Liver (tissue), 9 donors: Measurements from ENCODE around the gene FIG4. TPM values are rescaled to one million over a fixed set of nuclear protein-coding genes. Genes with fewer than 3 reads are reported as not detected.

Experiments used
- DNase-seq: peaks from one replicate; pipeline ENCODE4 v3.0.0-alpha.2; 2017; ENCODE audit warnings: low spot score
- H3K27ac ChIP-seq, 2 donors: one replicate each; pipeline ENCODE4 v1.7.0; 2013; ENCODE audit warnings: inconsistent platforms in 2 of 2, low read length in 2 of 2, control low read depth in 1 of 2, low read depth in 1 of 2, mild to moderate bottlenecking in 1 of 2
- H3K27me3 ChIP-seq, 4 donors: one replicate each; pipeline versions ENCODE4 v1.6.1 to v1.7.0; 2013; ENCODE audit warnings: low read length in 3 of 4, inconsistent platforms in 1 of 4, mild to moderate bottlenecking in 1 of 4, moderate library complexity in 1 of 4; ENCODE audit not compliant: control insufficient read depth in 4 of 4, insufficient read depth in 4 of 4
- H3K36me3 ChIP-seq, 4 donors: one replicate each; pipeline versions ENCODE4 v1.6.1 to v1.7.0; 2013; ENCODE audit warnings: low read length in 3 of 4, mild to moderate bottlenecking in 3 of 4, low read depth in 1 of 4, moderate library complexity in 1 of 4; ENCODE audit not compliant: control insufficient read depth in 4 of 4, insufficient read depth in 3 of 4
- H3K4me1 ChIP-seq, 4 donors: one replicate each; pipeline versions ENCODE4 v1.6.1 to v1.7.0; 2013; ENCODE audit warnings: low read length in 3 of 4, mild to moderate bottlenecking in 3 of 4, moderate library complexity in 1 of 4; ENCODE audit not compliant: control insufficient read depth in 4 of 4, insufficient read depth in 4 of 4
- H3K4me3 ChIP-seq, 3 donors: one replicate each; pipeline versions ENCODE4 v1.6.1 to v1.7.0; 2013; ENCODE audit warnings: low read length in 3 of 3, control low read depth in 1 of 3, low read depth in 1 of 3, mild to moderate bottlenecking in 1 of 3
- H3K9ac ChIP-seq, 2 donors: one replicate each; pipeline ENCODE4 v1.7.0; 2013; ENCODE audit warnings: low read length in 2 of 2, mild to moderate bottlenecking in 2 of 2, moderate library complexity in 2 of 2, control low read depth in 1 of 2, low read depth in 1 of 2
- H3K9me3 ChIP-seq, 4 donors: one replicate each; pipeline versions ENCODE4 v1.6.1 to v1.7.0; 2013; ENCODE audit warnings: low read length in 3 of 4; ENCODE audit not compliant: control insufficient read depth in 4 of 4
- CTCF ChIP-seq: fragments of 150-350 bp; IDR thresholded peaks from 2 replicates; pipeline ENCODE4 v1.5.1; 2017; ENCODE audit warnings: improper control_type of control experiment, low read depth, low read length; ENCODE audit not compliant: missing input control
- EGR1 ChIP-seq, 2 donors: IDR thresholded peaks; 2 replicates each; pipeline ENCODE4 v1.6.1; 2016 to 2018; ENCODE audit warnings: antibody characterized with exemption in 2 of 2, low read depth in 2 of 2
- FOXA1 ChIP-seq: IDR thresholded peaks from 2 replicates; pipeline ENCODE4 v1.6.1; 2016; ENCODE audit warnings: antibody characterized with exemption
- FOXA2 ChIP-seq: IDR thresholded peaks from 2 replicates; pipeline ENCODE4 v1.6.1; 2016; ENCODE audit warnings: antibody characterized with exemption
- GABPA ChIP-seq, 2 donors: IDR thresholded peaks in 1 of 2; conservative IDR thresholded peaks in 1 of 2; 2 replicates each; pipeline ENCODE4 v1.6.1; 2016; ENCODE audit warnings: antibody characterized with exemption in 2 of 2, mild to moderate bottlenecking in 1 of 2, moderate library complexity in 1 of 2
- JUND ChIP-seq, 2 donors: IDR thresholded peaks; 2 replicates each; pipeline ENCODE4 v1.6.1; 2016; ENCODE audit warnings: antibody characterized with exemption in 2 of 2
- NR2F2 ChIP-seq: IDR thresholded peaks from 2 replicates; pipeline ENCODE4 v1.6.1; 2016; ENCODE audit warnings: antibody characterized with exemption
- RAD21 ChIP-seq, 2 donors: IDR thresholded peaks; 2 replicates each; pipeline ENCODE4 v1.6.1; 2016; ENCODE audit warnings: antibody characterized with exemption in 2 of 2, mild to moderate bottlenecking in 2 of 2
- REST ChIP-seq: IDR thresholded peaks from 2 replicates; pipeline ENCODE4 v1.6.1; 2016; ENCODE audit warnings: antibody characterized with exemption, mild to moderate bottlenecking
- TAF1 ChIP-seq: conservative IDR thresholded peaks from 2 replicates; pipeline ENCODE4 v1.6.1; 2016; ENCODE audit warnings: antibody characterized with exemption, mild to moderate bottlenecking
- ZBTB33 ChIP-seq: IDR thresholded peaks from 2 replicates; pipeline ENCODE4 v1.6.1; 2016; ENCODE audit warnings: antibody characterized with exemption
- WGBS: extraction: QIAGEN DNeasy Blood & Tissue Kit; methylation state at CpG from one replicate; pipeline ENCODE4 v1.1.7; 2013; 5-methylcytosine and 5-hydroxymethylcytosine counted together
- polyA plus RNA-seq, 2 donors: library from polyadenylated mRNA; stranded (reverse) in 1 of 2; unstranded in 1 of 2; fragments of 200-250 nt in 1 of 2; fragments of >200 nt in 1 of 2; fragmentation: Nextera tagmentation in 1 of 2; extraction: Ambion mirVana in 1 of 2; gene quantifications; one replicate each; pipeline versions ENCODE4 v1.2.1 to v1.2.3, GENCODE V29; 2013 to 2015
- total RNA-seq, 2 donors: library from RNA; depleted of rRNA; stranded (reverse); fragments of >200 nt; gene quantifications; one replicate each; pipeline ENCODE4 v1.2.3, GENCODE V29; 2014
- TF ChIP-seq, protein P1 (sequence below): IDR thresholded peaks from 2 replicates; pipeline ENCODE4 v1.6.1; 2016; ENCODE audit warnings: antibody characterized with exemption
- TF ChIP-seq, protein P2 (sequence below): IDR thresholded peaks from 2 replicates; pipeline ENCODE4 v1.6.1; 2016; ENCODE audit warnings: antibody characterized with exemption
- donor health status: healthy.
- donor health status: healthy.
- donor health status: healthy.
- donor health status: healthy.
- donor health status: healthy.

FIG4 gene
- total and polyA plus RNA-seq, 4 donors, result 3.4 to 8.7 (median 4.6) TPM

- H3K4me3 ChIP-seq, result no peak overlapping the region
- H3K27ac ChIP-seq, result no peak overlapping the region
- no peak for DNase-seq
- no peaks in the 10 kb centered on the region for H3K9me3 ChIP-seq
- peaks cover 0 to 4% (median 0%) of the 10 kb centered on the region in 4 donors for H3K4me1 ChIP-seq
- H3K36me3 ChIP-seq, result no peaks in the 10 kb centered on the region
- TF ChIP-seq EGR1 (IDR thresholded peaks at IDR 0.05; ENCODE audit: low read depth in 2 of 2) (no peak), ZBTB33 (no peak), FOXA2 (no peak), JUND (IDR thresholded peaks at IDR 0.05) (no peak), RAD21 (IDR thresholded peaks at IDR 0.05) (no peak), FOXA1 (no peak)
- TF ChIP-seq, protein P1, sequence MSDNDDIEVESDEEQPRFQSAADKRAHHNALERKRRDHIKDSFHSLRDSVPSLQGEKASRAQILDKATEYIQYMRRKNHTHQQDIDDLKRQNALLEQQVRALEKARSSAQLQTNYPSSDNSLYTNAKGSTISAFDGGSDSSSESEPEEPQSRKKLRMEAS, result no peak
- H3K9ac ChIP-seq, result no peak overlapping the region
- WGBS, result 89% methylated on average over 4 of the region's 4 CpGs
- no peaks in the 10 kb centered on the region for H3K27me3 ChIP-seq
Observed at GRCh38 chr6:109701221-109701620, 10.1 kb downstream of the FIG4 start.

DNA sequence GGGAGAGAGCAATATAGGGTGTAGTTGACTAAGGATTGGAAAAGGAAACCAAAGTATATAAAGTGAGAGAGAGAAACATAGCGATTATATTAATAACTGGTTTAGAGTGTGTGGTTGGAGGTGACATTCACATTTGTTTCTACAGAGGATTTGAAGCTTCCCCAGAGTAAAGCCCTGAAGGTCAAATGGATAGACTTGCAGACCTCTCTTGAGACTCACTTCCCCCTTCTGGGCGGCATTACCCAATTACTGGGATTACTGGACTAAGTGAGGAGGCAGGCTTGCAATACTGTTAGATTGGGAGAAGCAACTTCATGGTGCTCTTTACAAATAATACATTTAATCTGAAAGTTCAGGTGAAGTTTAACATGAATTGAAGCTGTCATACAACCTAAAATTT lies 10.7 kb downstream of the FIG4 start:
- DNase-seq, result no peak
- H3K27ac ChIP-seq, result no peak overlapping the region
- no peak for TF ChIP-seq FOXA1
- no peak for TF ChIP-seq NR2F2
- TF ChIP-seq RAD21 (IDR thresholded peaks at IDR 0.05), result no peak
- no peak for TF ChIP-seq GABPA (IDR thresholded peaks at IDR 0.05 in 1 of 2, conservative IDR thresholded peaks at IDR 0.05 in 1 of 2)
- no peak for TF ChIP-seq JUND (IDR thresholded peaks at IDR 0.05)
- TF ChIP-seq, protein P2, sequence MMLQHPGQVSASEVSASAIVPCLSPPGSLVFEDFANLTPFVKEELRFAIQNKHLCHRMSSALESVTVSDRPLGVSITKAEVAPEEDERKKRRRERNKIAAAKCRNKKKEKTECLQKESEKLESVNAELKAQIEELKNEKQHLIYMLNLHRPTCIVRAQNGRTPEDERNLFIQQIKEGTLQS, result no peak
- TF ChIP-seq TAF1, result no peak
- no peak for TF ChIP-seq CTCF
- no peak for TF ChIP-seq REST
- TF ChIP-seq, protein P1, result no peak

More for the DNA sequence above, 10.7 kb downstream of the FIG4 start:
- Histone ChIP-seq H3K9ac (no peak overlapping the region), H3K36me3 (no peaks in the 10 kb centered on the region), H3K4me3 (no peak overlapping the region), H3K27me3 (no peaks in the 10 kb centered on the region), H3K9me3 (no peaks in the 10 kb centered on the region), H3K4me1 (peaks cover 0 to 4% (median 0%) of the 10 kb centered on the region in 4 donors)
- WGBS, result 86% methylated on average over 2 of the region's 2 CpGs
